H9 (cell line): ENCODE results near the gene CCDC33. TPM values are rescaled to one million over a fixed set of nuclear protein-coding genes. Genes with fewer than 3 reads are reported as not detected.

Experiments
- DNase-seq: peaks from one replicate; pipeline ENCODE4 v3.0.0-alpha.2; 2017
- H2AFZ ChIP-seq: one replicate; pipeline ENCODE4 v1.6.1; 2013; ENCODE audit warnings: mild to moderate bottlenecking, low read length, control low read depth, moderate library complexity
- H2AK5ac ChIP-seq: 2 replicates; pipeline ENCODE4 v1.6.1; 2013; ENCODE audit warnings: low read length, control low read depth, mixed read lengths; ENCODE audit not compliant: insufficient read length
- H2BK120ac ChIP-seq: one replicate; pipeline ENCODE4 v1.6.1; 2013; ENCODE audit warnings: low read depth, mild to moderate bottlenecking, low read length, control low read depth, inconsistent platforms; ENCODE audit not compliant: poor library complexity, severe bottlenecking
- H2BK12ac ChIP-seq: 2 replicates; pipeline ENCODE4 v1.6.1; 2013; ENCODE audit warnings: low read length, control low read depth, mixed read lengths, low read depth; ENCODE audit not compliant: insufficient read length
- H2BK15ac ChIP-seq: 2 replicates; pipeline ENCODE4 v1.6.1; 2013; ENCODE audit warnings: low read depth, low read length, control low read depth
- H2BK20ac ChIP-seq: one replicate; pipeline ENCODE4 v1.6.1; 2013; ENCODE audit warnings: low read depth, mild to moderate bottlenecking, low read length, control low read depth, inconsistent platforms; ENCODE audit not compliant: poor library complexity, severe bottlenecking
- H2BK5ac ChIP-seq: 2 replicates; pipeline ENCODE4 v1.6.1; 2013; ENCODE audit warnings: low read length, control low read depth, mixed read lengths; ENCODE audit not compliant: insufficient read length
- H3K14ac ChIP-seq: 2 replicates; pipeline ENCODE4 v1.6.1; 2013; ENCODE audit warnings: low read length, control low read depth; ENCODE audit not compliant: insufficient read depth
- H3K18ac ChIP-seq: 2 replicates; pipeline ENCODE4 v1.6.1; 2013; ENCODE audit warnings: low read depth, mild to moderate bottlenecking, mixed read lengths, low read length, control low read depth; ENCODE audit not compliant: insufficient read length
- H3K23ac ChIP-seq: 2 replicates; pipeline ENCODE4 v1.6.1; 2013; ENCODE audit warnings: low read length, control low read depth, mixed read lengths, low read depth; ENCODE audit not compliant: insufficient read length
- H3K23me2 ChIP-seq: 2 replicates; pipeline ENCODE4 v1.6.1; 2013; ENCODE audit warnings: low read depth, mild to moderate bottlenecking, mixed read lengths, low read length, control low read depth; ENCODE audit not compliant: insufficient read length, poor library complexity, severe bottlenecking
- H3K27ac ChIP-seq: 2 replicates; pipeline ENCODE4 v1.5.1; 2013; ENCODE audit warnings: low read length, control low read depth, mixed read lengths, low read depth; ENCODE audit not compliant: insufficient read length
- H3K27me3 ChIP-seq: 2 replicates; pipeline ENCODE4 v1.6.1; 2013; ENCODE audit warnings: low read length, control low read depth, inconsistent platforms; ENCODE audit not compliant: insufficient read depth
- H3K4ac ChIP-seq: 2 replicates; pipeline ENCODE4 v1.6.1; 2013; ENCODE audit warnings: low read depth, mild to moderate bottlenecking, control low read depth, inconsistent platforms, low read length, moderate library complexity
- H3K4me1 ChIP-seq: 2 replicates; pipeline ENCODE4 v1.6.1; 2013; ENCODE audit warnings: low read length, control low read depth, inconsistent platforms; ENCODE audit not compliant: insufficient read depth
- H3K4me2 ChIP-seq: 2 replicates; pipeline ENCODE4 v1.6.1; 2013; ENCODE audit warnings: low read length, control low read depth, mixed read lengths; ENCODE audit not compliant: insufficient read length, insufficient read depth
- H3K56ac ChIP-seq: 2 replicates; pipeline ENCODE4 v1.6.1; 2013; ENCODE audit warnings: low read depth, mild to moderate bottlenecking, mixed read lengths, low read length, control low read depth; ENCODE audit not compliant: insufficient read length
- H3K79me1 ChIP-seq: 2 replicates; pipeline ENCODE4 v1.6.1; 2013; ENCODE audit warnings: low read depth, mild to moderate bottlenecking, moderate library complexity, low read length, control low read depth, inconsistent platforms; ENCODE audit not compliant: insufficient read depth, poor library complexity, severe bottlenecking
- H3K79me2 ChIP-seq: 2 replicates; pipeline ENCODE4 v1.6.1; 2013; ENCODE audit warnings: low read length, control low read depth, inconsistent platforms; ENCODE audit not compliant: insufficient read depth
- H3K9ac ChIP-seq: 2 replicates; pipeline ENCODE4 v1.6.1; 2013; ENCODE audit warnings: low read length, control low read depth, mixed read lengths; ENCODE audit not compliant: insufficient read length; ENCODE audit errors: extremely low read depth
- H3K9me3 ChIP-seq: one replicate; pipeline ENCODE4 v1.6.1; 2013; ENCODE audit warnings: low read depth, low read length, inconsistent platforms; ENCODE audit not compliant: control insufficient read depth
- H3T11ph ChIP-seq: one replicate; pipeline ENCODE4 v1.6.1; 2013; ENCODE audit warnings: mild to moderate bottlenecking, low read length, control low read depth, inconsistent platforms
- H4K20me1 ChIP-seq: one replicate; pipeline ENCODE4 v1.6.1; 2013; ENCODE audit not compliant: control insufficient read depth, insufficient read length, insufficient read depth
- H4K5ac ChIP-seq: 2 replicates; pipeline ENCODE4 v1.6.1; 2013; ENCODE audit warnings: low read depth, mild to moderate bottlenecking, mixed read lengths, low read length, control low read depth; ENCODE audit not compliant: insufficient read length
- H4K8ac ChIP-seq: replicated peaks from 2 replicates; pipeline ENCODE4 v1.6.1; 2013; ENCODE audit warnings: low read length, control low read depth, mixed read lengths, low read depth; ENCODE audit not compliant: insufficient read length
- H4K91ac ChIP-seq: 2 replicates; pipeline ENCODE4 v1.6.1; 2013; ENCODE audit warnings: low read depth, mild to moderate bottlenecking, moderate library complexity, mixed read lengths, low read length, control low read depth; ENCODE audit not compliant: insufficient read length
- H3K27ac Mint-ChIP-seq, 3 experiments: 2 replicates in 2 of 3; 3 replicates in 1 of 3; pipeline ENCODE4 v1.8.0; 2020 to 2021; ENCODE audit warnings: mixed read lengths in 3 of 3, mild to moderate bottlenecking in 1 of 3, moderate library complexity in 1 of 3
- H3K27me3 Mint-ChIP-seq: 2 replicates; pipeline ENCODE4 v1.8.0; 2021; ENCODE audit warnings: low read depth, mild to moderate bottlenecking, moderate library complexity, mixed read lengths
- H3K36me3 Mint-ChIP-seq, 3 experiments: 2 replicates in 2 of 3; 3 replicates in 1 of 3; pipeline ENCODE4 v1.8.0; 2020 to 2021; ENCODE audit warnings: low read depth in 3 of 3, mixed read lengths in 3 of 3; ENCODE audit not compliant: insufficient read depth in 1 of 3
- H3K4me1 Mint-ChIP-seq, 2 experiments: 2 replicates each; pipeline ENCODE4 v1.8.0; 2020; ENCODE audit warnings: mixed read lengths in 2 of 2
- H3K4me3 Mint-ChIP-seq, 2 experiments: 2 replicates in 1 of 2; 3 replicates in 1 of 2; pipeline ENCODE4 v1.8.0; 2020 to 2021; ENCODE audit warnings: mild to moderate bottlenecking in 2 of 2, mixed read lengths in 2 of 2, moderate library complexity in 1 of 2
- H3K9me3 Mint-ChIP-seq, 2 experiments: 2 replicates in 1 of 2; 3 replicates in 1 of 2; pipeline ENCODE4 v1.8.0; 2020; ENCODE audit warnings: mild to moderate bottlenecking in 2 of 2, mixed read lengths in 2 of 2, moderate library complexity in 1 of 2
- CTCF ChIP-seq: fragments of 200-600 bp; sonication (generic); conservative IDR thresholded peaks from 3 replicates; pipeline ENCODE4 v1.8.0; 2021; ENCODE audit warnings: antibody characterized with exemption, mild to moderate bottlenecking
- WGBS: extraction: QIAGEN DNeasy Blood & Tissue Kit; methylation state at CpG from one replicate; pipeline ENCODE4 v1.1.7; 2013; ENCODE audit warnings: missing lambda C conversion rate, low lambda C conversion rate, mixed read lengths; ENCODE audit not compliant: insufficient read length; ENCODE audit errors: extremely low coverage; 5-methylcytosine and 5-hydroxymethylcytosine counted together
- total RNA-seq: library from RNA; stranded (reverse); gene quantifications from 2 replicates; pipeline ENCODE4 v1.2.1, GENCODE V29; 2021

The CCDC33 gene
- total RNA-seq, 1 experiment from 2014 or later, result 4.6 TPM

GRCh38 chr15:74251131-74251811 is 15.1 kb downstream of the CCDC33 start:
- H2BK120ac ChIP-seq, result no peak overlapping the region
- no peak overlapping the region for H3K23ac ChIP-seq
- no peak overlapping the region for H4K5ac ChIP-seq
- H2BK12ac ChIP-seq, result no peak overlapping the region
- no peaks in the 10 kb centered on the region; a peak in 1 of 7 replicates for H3K36me3 Mint-ChIP-seq
- no peak overlapping the region for H2BK20ac ChIP-seq
- H3K4me3 Mint-ChIP-seq, result no peak overlapping the region
- H4K20me1 ChIP-seq, result no peaks in the 10 kb centered on the region
- DNase-seq, result no peak
- TF ChIP-seq CTCF, result no peak
- H2AK5ac ChIP-seq, result no peak overlapping the region
- H3K79me2 ChIP-seq, result no peaks in the 10 kb centered on the region
- peaks cover 11 to 24% of the 10 kb centered on the region in 2 experiments for H3K4me1 Mint-ChIP-seq
- H3K27me3 ChIP-seq, result no peaks in the 10 kb centered on the region
- no peak overlapping the region for H3K14ac ChIP-seq
- no CpG with 5 or more reads among the region's 5 CpGs for WGBS
- H3K9ac ChIP-seq, result no peak overlapping the region
- peaks cover 32% of the 10 kb centered on the region for H3K27me3 Mint-ChIP-seq
- no peaks in the 10 kb centered on the region for H3K9me3 ChIP-seq
- no peak overlapping the region for H3K56ac ChIP-seq
- H2AFZ ChIP-seq, result no peak overlapping the region
- no peak overlapping the region for H4K91ac ChIP-seq
- no peak overlapping the region for H3T11ph ChIP-seq
- H3K4me1 ChIP-seq, result no peaks in the 10 kb centered on the region; the same call in 1 of the 2 replicates
- H3K4ac ChIP-seq, result no peak overlapping the region
- H3K79me1 ChIP-seq, result no peaks in the 10 kb centered on the region
- no peak overlapping the region for H2BK5ac ChIP-seq
- no peak overlapping the region for H3K27ac ChIP-seq
- no peak overlapping the region for H3K4me2 ChIP-seq
- no peak overlapping the region for H3K18ac ChIP-seq
- no peak overlapping the region for H4K8ac ChIP-seq
- H3K23me2 ChIP-seq, result no peaks in the 10 kb centered on the region
- no peaks in the 10 kb centered on the region for H3K9me3 Mint-ChIP-seq
- no peak overlapping the region for H3K27ac Mint-ChIP-seq
- no peak overlapping the region for H2BK15ac ChIP-seq
